ENCODE results near the gene MS4A1.
A peak's percentile ranks its signal among the peaks of the same experiment; 100 is the strongest.
"Not testable (repeated sequence)": the region's sequence is repeated elsewhere in the genome, so short reads cannot be mapped to it uniquely, and the experiment has no call there.

MS4A1 gene

DNA sequence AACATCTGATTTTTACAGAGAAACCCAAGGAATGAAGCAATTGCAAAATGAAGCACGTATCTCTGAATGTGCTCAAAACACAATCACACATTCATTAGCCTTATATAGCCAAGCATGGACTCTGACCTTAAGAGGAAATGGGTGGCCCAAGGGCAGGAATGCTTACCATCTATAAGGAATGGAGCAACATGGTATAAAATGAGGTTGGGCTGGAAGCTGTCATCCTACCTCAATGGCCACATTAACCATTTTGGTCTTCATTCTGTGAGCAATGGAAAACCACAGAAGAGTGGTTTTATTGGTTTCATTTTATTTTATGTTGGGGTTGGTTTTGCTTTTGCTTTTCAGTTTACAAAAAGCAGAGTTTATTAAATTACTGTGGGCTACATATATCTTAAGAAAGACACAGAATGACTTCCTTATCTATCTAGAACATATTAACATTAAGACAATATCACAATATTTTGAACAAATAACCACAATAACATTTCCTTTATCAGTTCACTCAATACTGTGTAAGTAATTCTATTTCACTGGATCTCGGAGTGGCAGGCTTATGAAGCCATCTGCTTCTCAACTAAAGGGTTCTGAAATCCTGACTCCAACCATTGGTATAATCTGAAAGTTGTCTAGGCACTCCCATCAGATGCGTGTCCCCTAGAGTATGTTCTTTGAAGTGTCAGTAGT is 48.7 kb downstream of the MS4A1 start:
- DNase-seq, result peak in 1 of 2 experiments; percentile 6

GRCh38 chr11:60509609-60510008 is 54.0 kb downstream of the MS4A1 start:
- DNase-seq, result not testable (repeated sequence)

DNA sequence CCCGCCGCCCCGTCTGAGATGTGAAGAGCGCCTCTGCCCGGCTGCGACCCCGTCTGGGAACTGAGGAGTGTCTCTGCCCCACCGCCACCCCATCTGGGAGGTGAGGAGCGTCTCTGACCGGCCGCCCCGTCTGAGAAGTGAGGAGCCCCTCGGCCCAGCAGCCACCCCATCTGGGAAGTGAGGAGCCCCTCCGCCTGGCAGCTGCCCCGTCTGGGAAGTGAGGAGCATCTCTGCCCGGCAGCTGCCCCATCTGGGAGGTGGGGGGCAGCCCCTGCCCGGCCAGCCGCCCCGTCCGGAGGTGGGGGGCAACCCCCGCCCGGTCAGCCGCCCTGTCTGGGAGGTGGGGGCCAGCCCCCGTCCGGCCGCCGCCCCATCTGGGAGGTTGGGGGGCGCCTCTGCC is 54.6 kb downstream of the MS4A1 start:
- DNase-seq, result not testable (repeated sequence)

DNA sequence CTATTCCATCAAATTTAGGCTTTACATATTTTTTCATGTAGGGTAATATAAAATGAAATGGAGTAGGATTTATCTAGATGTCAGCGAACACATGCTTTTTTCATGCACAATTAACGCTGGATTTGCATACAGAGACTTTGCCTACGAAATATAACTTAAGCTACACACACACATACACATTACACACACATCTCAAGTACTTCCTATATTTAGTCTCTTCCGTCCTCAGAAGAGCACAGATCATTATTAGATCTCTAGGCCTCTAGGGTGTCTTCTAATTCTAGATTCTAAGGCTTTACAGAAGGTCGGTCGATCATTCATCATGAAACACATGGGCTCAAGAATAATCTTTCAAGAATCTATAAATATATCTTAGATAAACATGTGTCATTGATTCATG is 55.7 kb downstream of the MS4A1 start:
- DNase-seq, result no peak

DNA sequence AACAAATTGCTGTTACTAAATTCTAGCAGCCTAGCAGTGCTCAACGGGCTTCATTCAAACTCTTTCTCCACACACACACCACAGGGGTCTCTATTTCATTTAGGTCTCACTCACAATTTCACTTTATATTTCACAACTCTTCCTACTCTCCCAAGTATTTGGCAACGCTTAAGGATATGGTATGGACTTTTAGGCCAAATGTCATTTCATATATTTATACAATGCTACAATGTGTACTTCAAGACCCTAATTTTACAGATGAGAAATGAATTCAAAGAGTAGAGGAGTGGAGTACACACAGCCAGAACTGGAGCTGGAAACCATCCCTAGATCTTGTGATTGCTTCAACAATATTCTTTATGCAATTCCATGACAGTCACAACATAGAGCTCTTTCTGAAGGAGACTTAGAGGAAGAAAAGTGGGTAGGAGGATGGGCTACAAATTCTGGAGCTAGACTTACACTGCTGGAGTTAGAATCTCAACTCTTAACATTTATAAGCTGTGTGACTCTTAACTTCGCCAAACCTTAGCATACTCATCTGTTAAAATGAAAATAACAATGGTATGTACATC is 57.1 kb downstream of the MS4A1 start:
- DNase-seq, result no peak

DNA sequence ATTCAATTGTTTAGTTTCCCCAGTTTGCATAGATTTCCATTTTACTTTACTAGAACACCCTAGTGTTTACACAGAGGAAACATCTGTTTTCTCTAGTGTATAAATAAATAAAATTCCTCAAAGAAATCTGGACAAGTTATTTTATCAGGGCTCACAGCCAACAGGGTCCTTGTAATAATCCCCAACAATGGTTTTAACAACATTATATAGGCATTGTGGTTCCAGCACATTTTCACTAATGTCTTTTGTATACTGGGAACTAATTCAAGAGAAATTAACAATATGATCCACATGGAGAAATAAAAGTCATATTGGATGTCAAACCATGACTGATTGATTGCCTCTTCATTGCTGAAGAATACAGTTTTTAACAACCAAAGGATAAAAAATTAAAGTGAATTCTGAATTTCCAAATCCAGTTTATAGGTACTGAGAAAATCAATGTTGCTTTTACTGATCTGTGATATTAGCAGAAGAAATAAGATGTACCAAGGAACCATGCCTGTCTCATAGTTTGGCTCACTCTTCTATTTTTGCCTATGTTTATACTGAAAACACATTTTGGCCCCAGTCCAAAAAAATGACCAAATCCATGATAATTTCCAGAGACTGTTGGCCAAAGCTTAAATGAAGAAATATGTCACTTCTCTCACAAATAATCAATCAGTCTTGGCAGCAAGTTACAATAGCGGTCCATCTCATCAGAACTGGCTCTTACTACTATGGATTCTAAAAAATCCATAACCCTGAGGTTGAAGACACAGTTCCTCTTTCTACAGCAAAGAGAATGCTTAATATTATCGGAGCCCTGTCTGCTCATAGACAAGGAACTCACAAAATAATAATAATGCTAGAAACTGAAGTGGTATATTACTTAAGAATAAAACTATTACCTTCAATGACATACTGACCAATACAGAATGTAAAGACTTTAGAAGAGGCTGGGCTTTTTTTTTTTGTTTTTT is 58.1 kb downstream of the MS4A1 start:
- no peak for DNase-seq

DNA sequence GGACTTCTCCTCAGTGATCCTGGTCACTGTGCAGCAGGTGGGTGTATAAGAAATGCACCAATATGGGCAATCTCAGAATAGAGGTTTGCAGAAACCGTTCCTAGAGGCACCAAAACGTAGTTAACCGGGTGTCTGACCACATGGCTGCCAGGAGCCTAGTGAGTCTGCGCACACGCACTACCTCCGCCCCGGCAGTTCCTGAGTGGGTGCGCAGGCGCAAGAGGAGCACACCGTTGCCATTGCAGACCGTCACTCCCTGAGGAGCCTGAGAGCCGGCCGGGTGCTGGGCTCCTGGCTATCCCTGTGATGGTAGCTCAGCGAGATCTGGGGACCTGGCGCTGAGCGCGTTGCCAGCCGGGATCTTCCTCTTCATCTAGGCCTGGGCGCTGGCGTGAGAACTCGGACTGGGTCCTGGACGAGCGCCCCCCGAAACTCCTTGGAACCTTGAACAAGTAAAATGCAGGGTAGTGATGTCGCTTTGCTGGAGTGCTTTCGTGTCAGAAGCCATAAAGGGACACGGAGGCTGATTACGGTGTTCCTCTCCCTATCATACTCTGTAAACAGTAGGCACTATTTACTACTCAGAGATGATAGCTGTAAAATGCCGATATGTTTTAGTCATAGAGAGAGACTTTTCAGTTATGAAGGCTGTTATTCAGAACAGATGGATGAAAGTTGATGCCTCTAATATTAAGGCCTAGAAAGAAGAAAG is 59.7 kb downstream of the MS4A1 start, which contains the start of gene MS4A13:
Gene MS4A13, plus strand, starts transcription at position 249 of the 712 bp plus-strand sequence. CDS start 2,692 bp downstream, outside the sequence.
- no peak for DNase-seq

Measured in activated CD4-positive, alpha-beta T cell treated with anti-CD3 and anti-CD28 coated beads, Interleukin-2, amount 50 U/mL, for 48 hours (primary cell).